Measurements from ENCODE around the gene PACRG.
"Not testable (repeated sequence)": the region's sequence is repeated elsewhere in the genome, so short reads cannot be mapped to it uniquely, and the experiment has no call there.

Gene PACRG

DNA sequence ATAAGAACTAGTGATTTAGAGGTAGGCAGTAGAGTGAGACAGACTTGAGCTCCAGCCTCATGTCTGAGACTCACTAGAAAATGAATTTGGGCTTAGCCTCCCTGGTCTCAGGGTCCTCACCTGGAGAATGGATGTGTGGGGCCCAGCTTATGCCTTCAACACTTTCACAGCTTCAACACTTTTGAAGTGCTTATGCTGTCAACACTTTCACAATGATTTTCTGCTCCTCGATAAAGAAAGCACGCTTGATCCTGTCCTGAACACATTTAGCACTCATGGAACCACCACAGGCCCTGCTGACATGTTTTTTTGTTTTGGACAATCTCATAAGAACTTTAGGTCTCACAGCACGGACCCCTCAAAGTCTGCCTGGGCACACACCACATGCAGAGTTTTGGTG is 229.3 kb downstream of the PACRG start:
- DNase-seq, result no peak

DNA sequence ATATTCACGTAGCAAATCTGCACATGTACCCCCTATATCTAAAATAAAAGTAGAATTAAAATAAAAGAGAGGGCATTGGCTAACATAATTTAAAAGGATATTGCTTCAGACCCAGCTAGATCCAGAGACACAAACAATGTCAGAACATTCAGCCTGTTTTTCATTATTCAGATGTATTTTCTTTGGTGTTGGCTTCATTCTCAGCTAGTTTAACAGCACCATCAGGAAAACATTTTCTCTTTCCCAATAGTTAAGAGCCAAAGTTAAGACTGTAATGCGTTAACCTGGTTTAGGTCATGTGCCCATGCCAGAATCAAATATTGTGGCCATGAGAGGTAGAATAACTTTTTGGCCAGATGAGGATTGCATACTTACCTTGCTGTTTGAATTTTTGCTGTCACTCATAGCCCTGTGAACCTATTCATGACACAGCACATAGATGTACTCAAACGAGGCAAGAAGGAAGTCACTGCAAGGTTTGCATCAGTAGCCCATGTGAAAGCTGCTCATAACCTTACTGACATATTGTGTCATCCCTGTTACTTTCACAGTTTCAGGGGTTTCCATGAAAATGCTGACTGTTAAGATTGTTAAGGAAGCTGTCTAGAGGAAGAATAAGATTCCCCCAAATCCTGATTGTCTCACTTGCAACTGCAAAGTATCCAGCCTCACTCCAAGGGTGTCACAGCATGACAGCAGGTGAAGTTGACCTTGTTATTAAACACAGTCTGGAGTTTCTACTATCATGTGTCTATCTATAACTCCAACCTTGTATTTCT is 233.1 kb downstream of the PACRG start:
- no peak for DNase-seq

DNA sequence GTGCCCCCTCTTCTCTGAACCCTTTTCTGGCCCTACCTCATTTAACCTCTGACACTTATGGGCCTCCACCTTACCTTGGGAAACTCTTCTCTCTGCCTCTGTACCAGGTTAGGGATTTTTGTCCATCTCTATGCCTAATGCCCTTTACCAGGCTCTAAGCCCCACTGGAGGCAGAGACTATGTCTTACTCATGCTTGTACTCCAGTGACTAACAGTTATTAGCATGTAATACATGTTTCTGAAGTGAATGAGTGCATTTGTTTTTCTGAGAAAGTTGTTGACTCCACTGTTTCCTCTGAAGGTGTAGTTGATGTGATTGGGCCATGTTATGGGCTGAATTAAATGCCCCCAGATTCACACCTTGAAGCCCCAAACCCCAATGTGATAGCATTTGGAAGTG is 234.3 kb downstream of the PACRG start:
- peak; percentile 47 for DNase-seq

DNA sequence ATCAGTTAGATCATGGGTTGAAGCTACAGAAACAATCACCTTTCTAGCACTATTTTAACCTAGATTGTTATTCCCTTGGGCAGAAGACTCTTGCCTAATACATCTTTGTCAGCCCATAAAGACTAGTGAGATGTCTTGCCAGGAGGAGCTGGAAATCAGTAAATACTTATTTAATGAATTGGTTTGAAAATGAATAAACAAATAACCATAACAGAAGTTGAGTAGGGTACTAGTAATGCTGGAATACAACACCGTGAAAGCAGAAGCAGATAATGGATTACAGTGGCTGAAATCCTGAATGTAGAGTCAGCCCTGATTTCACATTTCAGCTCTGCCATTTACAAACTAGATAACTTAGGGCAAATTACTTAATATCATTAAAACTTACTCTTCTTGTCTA is 236.1 kb downstream of the PACRG start:
- DNase-seq, result no peak

DNA sequence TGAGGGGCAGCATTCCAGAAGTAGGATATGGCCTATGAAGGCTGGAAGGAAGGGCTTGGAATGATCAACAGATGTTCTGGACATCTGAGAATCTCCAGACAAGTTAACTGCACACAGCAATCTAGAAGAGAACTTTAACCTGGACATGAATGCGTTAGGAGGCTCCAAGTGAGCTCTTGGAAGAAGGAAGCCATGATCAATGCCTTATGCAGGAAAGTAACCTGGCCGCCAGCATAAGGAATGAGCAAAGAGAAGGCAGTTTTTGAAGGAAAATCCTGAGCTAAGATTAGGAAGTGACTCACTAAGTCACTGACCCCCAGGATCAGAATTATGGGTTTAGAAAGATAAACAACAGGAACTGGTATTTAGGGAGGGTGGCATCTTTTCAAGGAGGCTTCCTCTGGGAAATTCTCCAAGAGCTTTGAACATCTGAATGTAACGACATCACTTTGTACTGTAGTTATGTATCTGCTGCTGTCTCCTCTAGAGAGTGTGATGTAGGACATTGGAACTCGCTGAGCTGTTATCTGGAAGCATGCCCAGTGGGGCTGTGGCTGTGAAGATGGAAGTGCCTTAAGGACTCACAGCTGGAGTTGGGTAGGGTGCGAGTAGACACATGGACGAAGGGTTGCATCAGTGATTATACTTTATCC is 236.8 kb downstream of the PACRG start:
- peak; percentile 100 for DNase-seq

DNA sequence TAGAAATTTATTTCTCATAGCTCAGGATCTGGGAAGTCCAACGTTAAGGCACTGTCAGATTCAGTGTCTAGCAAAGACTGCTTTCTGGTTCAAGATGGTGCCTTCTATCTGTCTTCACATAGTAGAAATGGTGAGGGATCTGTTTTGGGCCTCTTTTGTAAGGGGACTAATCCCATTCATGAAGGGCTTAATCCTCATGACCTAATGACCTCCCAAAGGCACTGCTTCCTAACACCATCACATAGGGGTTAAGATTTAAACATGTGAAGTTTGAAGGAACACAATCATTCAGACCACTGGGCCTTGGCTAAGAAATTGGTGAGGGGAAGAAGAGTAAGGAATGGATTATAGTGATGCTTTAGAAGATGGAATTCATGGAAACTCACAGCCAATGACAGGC is 237.6 kb downstream of the PACRG start:
- DNase-seq, result no peak

DNA sequence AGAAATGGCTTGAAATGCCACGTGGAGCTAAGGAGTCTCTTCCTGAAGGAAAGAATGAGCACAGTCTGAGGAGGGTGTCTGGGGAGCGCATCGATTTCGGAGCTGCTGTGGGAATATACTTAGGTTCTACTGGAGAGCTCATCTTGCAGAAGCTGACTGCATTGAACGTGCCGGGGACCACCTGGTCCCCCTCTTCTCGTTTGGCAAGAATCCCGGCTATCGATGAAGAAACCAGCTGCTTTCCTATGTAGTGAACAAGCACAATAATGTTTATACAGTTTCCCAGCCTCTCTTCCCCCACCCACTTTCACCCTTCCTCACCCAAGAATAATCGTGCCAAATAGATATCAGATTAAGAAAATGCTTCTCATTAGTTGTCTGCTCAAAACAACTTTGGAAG is 242.5 kb downstream of the PACRG start:
- DNase-seq, result no peak

DNA sequence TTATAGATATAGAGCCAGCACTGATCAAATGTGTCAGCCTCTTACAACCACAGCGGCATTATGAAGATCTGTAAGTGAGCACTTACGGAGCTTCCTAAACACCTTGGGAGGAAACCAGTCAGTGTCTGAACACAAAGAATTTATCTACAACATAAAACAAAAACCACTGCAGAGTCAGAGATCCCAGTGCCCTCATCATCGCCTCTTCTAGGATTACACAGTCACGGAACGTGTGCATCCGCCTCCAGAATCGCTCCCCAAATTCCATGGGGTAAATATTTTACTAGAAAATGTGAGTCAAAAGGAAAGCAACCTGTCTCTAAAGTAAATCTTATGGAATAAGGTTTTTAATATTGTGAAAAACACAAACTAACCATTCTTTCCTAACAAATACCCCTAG is 243.6 kb downstream of the PACRG start:
- DNase-seq, result no peak

DNA sequence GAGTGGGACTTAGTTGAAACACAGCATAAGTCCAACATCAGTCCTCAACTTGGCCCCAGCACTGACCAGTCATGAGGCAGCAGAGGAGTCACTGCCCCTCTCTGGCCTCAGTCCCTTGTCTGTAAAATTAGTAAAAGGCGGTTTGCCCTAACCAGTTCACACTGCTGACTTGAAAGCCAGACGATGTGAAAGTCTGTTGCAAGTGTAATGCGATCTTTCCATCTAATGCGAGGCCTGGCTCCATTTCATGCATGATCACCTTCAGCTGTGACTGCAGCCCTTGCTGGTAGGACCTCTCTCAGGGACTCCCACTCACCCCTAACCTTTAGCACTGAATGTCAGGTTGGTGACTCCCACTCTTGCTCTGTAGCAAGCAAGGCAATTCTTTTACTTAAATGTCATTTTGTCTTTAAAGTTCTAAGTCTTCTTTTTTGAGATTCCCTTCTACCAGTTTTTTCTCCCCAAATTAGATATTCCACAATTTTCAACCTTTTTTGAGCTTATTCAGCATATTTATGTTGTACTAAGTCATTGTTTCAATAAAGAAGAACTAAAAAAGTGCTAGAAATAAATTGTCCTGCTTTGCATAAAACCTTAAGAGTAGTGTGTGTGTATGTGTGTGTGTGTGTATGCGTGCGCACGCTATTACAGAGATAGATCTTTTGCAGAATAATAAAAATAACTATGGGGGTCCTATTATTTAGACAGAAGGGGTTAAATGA is 245.5 kb downstream of the PACRG start:
- no peak for DNase-seq

DNA sequence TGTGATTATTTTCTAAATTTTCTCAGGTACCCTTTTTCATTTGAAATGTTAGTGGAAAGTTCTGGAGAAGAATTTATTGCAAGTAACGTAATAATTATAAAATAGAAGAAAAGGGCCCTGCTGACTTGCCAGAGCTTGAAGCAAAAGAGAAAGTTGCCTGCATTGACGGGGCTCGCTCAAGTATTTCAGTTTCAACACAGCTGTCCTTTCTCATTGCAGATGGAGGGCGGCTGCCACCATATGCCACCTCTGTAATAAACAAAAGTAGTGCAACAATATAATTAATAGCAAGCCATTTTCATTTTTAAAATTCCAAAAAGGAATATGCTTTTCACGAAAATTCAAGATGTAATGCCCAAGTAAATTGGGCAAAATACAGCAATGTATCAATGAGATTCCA is 246.2 kb downstream of the PACRG start:
- no peak for DNase-seq

DNA sequence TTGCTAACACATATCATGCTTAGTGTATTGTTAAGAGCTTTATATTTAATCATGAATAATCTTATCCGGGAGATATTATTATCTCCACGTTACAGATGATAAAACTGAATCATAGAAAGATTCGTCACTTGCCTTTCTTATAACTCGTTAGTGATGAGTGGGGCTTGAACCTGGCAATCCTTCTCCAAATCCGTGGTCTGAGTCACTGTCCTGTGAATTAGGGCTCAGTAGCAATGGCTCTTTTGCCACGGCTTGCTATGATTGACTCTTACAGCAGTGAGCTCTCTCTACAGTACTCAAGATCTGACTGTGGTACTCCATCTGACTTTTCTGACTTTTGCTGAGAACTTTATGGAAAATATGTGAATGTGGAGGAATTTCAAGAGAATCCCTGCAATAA is 246.9 kb downstream of the PACRG start:
- DNase-seq, result no peak

DNA sequence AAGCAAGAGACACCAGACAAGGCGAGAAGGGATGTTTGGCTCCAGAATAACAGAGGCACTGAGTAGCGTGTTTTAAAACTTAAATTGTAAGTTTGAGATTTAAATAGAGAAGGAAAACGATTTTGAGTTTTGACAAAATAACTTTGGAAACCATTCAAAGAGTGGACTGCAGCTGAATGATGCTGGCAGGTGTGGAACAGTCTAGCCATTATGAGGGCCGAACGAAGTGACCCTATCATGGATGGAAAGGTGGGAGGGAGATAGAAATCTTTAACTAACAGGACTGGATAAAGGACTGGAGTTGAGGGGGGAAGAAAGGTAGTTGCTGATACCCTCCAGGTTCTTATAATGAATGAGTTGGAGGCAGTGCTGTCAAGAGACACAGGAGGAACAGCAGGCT is 248.4 kb downstream of the PACRG start:
- DNase-seq, result no peak

DNA sequence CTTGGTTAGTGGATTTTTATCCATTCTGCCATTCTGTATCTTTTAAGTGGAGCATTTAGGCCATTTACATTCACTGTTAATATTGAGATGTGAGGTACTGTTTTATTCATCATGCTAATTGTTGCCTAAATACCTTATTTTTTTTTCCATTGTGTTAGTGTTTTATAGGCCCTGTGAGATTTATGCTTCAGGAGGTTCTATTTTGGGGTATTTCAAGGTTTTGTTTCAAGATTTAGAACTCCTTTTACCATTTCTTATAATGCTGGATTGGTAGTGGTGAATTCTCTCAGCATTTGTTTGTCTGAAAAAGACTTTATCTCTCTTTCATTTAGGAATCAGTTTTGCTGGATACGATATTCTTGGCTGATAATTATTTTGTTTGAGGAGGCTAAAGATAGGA is 255.5 kb downstream of the PACRG start:
- DNase-seq, result not testable (repeated sequence)

DNA sequence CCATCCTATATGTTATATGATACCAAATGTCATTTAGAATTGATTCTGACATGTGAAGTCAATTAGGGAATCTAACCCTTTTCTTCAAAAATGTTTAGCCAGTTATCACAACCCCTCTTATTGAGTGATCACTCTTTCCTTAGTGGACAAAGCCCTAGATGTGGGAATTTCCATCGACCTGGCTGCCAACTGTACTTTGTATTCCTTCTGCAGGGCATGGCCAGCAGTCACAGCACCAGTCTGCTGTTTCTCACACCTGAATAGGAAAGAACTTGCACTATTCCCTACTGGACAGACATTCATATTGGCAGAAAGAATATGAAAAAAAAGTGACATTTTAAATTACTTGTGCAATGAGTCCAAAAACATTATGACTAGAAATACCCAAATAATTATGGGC is 271.0 kb downstream of the PACRG start:
- DNase-seq, result no peak

DNA sequence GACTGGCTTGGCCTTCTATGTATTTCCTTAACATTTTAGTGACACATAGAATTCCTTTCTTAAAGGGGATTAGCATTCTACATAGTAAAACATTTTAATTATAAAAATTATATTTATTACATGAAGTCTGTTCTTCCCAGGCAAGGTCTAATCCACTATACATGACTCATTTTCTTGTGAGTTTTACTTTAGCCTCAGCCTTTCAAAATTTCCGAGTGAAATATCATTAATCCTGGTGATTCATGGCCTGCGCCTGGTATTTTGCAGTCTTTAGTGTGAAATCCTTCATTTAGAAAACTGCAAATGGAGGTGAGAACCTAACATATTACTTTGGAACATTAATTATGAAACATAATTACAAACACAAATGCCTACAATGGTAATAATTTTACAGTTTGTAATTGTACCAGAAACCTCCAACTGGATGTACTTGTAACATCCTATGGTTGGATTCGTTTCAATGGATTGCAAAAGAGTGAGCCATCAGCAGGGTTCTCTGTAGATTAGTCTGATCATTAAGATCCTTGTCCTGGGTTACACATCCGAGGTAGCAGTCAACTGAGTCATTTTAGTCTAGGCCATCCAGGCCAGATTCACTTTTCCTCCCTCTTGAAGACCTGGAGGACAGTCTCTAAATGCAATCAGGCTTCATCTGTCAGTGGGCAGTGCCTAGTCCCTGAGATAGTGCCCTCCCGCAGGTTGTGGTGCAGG is 272.0 kb downstream of the PACRG start:
- DNase-seq, result peak; percentile 90

DNA sequence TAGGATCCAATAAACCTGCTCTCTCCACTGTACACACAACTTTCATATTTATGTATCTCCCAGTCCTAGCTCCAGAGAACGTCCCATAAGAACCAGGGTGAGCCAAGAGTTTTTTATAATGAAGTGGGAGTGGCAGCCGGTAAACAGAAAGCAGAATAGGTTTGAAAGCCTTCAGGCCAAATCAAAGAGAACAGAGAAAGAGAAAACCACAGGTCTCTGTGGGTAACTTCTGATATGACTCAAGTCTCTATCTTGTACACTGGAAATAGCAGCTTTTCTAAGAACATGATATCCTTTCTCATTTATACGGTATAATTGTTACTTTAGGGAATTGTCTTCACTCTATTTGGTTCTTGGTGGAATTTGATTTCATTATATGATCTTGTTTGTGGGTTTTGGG is 273.6 kb downstream of the PACRG start:
- peak; percentile 22 for DNase-seq

DNA sequence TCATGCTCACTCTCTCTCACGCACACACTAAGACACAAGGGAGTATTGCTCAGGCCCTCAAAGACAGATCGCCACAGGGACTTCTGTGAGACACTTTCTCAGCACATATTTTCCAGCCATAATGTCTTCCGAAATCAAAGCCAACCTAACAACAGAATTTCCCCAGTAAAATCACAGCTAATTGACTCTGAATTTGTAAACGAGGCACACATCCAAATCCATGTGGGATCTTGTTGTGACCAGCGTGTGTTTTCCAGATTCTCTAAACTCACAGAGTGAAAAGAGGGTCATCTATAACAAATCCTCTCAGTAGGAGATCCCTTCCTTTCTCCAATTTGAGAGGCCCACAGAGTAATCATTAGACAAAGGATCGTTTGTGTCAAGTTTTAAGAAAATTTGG is 280.4 kb downstream of the PACRG start:
- no peak for DNase-seq

DNA sequence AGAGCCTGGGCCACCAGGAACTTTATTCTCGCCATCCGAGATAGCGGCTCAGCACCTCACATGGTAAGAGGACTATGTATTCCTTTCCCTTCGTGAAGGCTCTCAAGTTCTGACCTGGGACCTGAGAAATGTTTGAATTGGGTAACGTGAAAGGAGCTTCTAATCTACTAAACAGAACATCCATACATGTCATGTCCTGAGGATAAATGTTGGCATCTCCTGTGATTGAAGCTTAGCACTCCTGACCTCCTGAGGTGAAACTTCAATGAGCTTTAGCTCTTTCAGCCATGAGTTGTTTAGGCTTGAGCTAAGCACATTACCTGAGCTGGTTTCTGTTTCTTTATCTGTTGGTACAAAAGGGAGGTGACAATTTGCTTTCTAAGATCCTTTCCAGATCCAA is 280.9 kb downstream of the PACRG start:
- no peak for DNase-seq

DNA sequence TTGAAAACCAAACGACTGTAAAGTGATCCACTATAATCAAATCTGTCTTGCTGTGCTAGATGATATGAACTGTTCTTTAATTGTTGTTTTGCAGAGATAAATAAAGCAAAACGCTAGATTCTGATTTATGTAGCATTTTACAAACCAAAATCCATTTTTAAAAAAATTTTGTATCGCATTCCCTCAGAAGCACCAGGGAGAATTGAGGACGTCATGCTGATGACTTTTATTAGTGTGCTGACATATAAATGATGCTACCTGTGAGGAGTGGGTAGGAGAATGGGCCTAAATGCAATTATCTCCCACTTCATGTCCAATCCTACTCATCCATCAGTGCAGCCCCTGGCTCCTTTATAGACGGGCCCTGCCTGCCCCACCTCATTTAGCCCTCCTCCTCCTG is 282.4 kb downstream of the PACRG start:
- no peak for DNase-seq

DNA sequence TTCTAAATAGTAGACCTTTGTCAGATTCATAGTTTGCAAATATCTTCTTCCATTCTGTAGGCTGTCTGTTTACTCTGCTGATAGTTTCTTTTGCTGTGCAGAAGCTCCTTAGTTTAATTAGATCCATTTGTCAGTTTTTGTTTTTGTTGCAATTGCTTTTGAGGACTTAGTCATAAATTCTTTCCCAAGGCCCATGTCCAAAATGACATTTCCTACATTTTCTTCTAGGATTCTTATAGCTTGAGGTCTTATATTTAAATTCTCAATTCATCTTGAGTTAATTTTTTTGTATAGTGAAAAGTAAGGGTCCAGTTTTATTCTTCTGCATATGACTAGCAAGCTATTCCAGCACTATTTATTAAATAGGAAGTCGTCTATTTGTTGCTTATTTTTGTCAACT is 287.0 kb downstream of the PACRG start:
- peak; percentile 54 for DNase-seq

DNA sequence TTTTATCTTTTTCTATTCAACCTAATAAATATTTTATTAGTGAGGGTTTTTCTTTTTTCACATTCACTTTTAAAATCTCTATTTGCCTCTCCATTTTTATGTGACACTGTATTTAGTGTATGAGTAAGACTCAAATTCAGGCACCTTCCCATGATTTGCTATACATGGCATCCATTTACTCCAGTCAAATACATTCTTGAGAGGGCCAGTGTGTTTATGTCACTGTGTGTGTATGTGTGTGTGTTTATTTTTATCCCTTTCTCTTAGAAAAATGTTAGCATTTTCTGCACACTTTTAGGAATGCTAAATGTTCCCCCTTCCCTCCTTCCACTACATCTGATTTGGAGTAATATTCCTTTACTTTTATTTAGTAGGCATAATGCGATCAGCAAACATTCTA is 290.0 kb downstream of the PACRG start:
- DNase-seq, result peak; percentile 30

DNA sequence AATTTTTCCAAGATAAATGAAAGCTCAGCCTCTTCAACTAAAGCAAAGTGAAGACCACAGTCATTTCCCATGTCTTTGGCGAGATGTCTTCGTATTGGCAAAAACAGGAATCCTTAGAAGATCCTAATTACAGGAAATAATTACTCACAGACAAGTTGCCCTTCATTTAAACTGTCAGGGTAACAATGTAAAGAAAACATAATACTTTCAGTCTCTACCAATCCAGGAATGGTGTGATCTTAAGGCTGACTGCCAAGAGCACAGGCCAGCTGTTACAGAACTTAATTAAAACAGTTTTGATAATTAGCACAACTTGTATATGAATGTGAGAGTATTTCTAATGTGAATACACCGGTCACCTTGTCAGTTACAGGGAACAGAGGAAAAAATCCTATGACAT is 292.2 kb downstream of the PACRG start:
- peak; percentile 9 for DNase-seq

DNA sequence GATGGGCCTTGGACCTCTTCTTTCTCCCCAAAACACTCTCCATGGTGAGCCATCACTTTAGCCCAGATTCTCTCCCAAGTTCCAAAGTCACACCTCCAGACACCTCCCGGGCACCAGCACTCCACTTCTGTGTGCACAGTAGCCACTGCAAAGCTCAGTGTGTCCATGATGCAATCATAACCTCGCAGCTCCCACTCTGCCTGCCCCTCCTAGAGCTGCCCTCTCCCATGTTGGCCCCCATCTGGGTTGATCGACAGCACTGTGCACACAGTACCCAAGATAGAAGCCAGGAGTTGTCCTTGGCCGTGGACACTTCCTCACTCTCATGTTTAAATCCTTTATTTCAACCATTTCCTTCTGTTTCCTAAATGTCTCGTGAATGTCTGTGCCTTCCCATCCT is 293.3 kb downstream of the PACRG start:
- no peak for DNase-seq

DNA sequence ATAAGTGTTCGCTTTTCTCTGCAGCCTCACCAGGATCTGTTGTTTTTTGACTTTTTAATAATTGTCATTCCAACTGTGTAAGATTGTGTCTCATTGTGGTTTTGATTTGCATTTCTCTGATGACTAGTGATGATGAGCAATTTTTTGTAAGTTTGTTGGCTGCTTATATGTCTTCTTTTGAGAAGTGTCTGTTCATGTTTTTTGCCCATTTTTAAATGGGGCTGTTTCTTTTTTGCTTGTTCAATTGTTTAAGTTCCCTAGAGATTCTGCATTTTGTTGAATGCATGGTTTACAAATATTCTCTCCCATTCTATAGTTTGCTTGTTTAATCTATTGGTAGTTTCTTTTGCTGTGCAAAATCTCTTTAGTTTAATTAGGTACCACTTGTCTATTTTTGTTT is 295.9 kb downstream of the PACRG start:
- DNase-seq, result no peak
